Liver (tissue), 3 donors: Measurements from ENCODE around the gene KLF4.

Experiments used
- CTCF ChIP-seq: fragments of 150-350 bp; IDR thresholded peaks from 2 replicates; pipeline ENCODE4 v1.5.1; 2017; ENCODE audit warnings: improper control_type of control experiment, low read depth, low read length; ENCODE audit not compliant: missing input control
- JUND ChIP-seq, 2 donors: IDR thresholded peaks; 2 replicates each; pipeline ENCODE4 v1.6.1; 2016; ENCODE audit warnings: antibody characterized with exemption in 2 of 2
- REST ChIP-seq: IDR thresholded peaks from 2 replicates; pipeline ENCODE4 v1.6.1; 2016; ENCODE audit warnings: antibody characterized with exemption, mild to moderate bottlenecking
- RXRA ChIP-seq, 2 donors: IDR thresholded peaks; 2 replicates each; pipeline ENCODE4 v1.6.1; 2017 to 2018; ENCODE audit warnings: antibody characterized with exemption in 2 of 2, mild to moderate bottlenecking in 1 of 2
- TAF1 ChIP-seq: conservative IDR thresholded peaks from 2 replicates; pipeline ENCODE4 v1.6.1; 2016; ENCODE audit warnings: antibody characterized with exemption, mild to moderate bottlenecking
- donor health status: healthy.
- donor health status: healthy.

- TF ChIP-seq TAF1: no peak
- no peak for TF ChIP-seq CTCF
- no peak for TF ChIP-seq REST
- no peak for TF ChIP-seq RXRA (IDR thresholded peaks at IDR 0.05)
- no peak for TF ChIP-seq JUND (IDR thresholded peaks at IDR 0.05)
These were observed 45.0 kb upstream of the KLF4 start for GRCh38 chr9:107534510-107535078.
